ENCODE results near the gene SMCO1.
A peak's percentile ranks its signal among the peaks of the same experiment; 100 is the strongest.
"Not testable (repeated sequence)": the region's sequence is repeated elsewhere in the genome, so short reads cannot be mapped to it uniquely, and the experiment has no call there.

The SMCO1 gene

GRCh38 chr3:196514350-196514716 lies 813 bp downstream of the SMCO1 start:
- ChIA-PET CTCF (no interaction called here), POLR2A (ENCODE audit: low non-redundant PET) (no interaction called here)
- TF ChIP-seq CTCF (conservative IDR thresholded peaks at IDR 0.05; ENCODE audit: low read depth) = no peak
- DNase-seq (ENCODE audit: low spot score) = no peak
- no peak overlapping the region for H3K27ac ChIP-seq

GRCh38 chr3:196513697-196514349 lies 1.3 kb downstream of the SMCO1 start:
- H3K27ac ChIP-seq = no peak overlapping the region
- no peak for DNase-seq (ENCODE audit: low spot score)
- CTCF ChIA-PET = no interaction called here
- no peak for TF ChIP-seq CTCF (conservative IDR thresholded peaks at IDR 0.05; ENCODE audit: low read depth)
- POLR2A ChIA-PET (ENCODE audit: low non-redundant PET) = no interaction called here

- H3K27ac ChIP-seq; POLR2A ChIA-PET (ENCODE audit: low non-redundant PET); DNase-seq (ENCODE audit: low spot score): not testable (repeated sequence)
- CTCF ChIA-PET = interaction anchor here (0.6 kb wide), 1 partner anchor 25 kb away, joined by 4 read pairs; no protein-coding TSS in a partner anchor
Measured at GRCh38 chr3:196511646-196512425, 3.3 kb downstream of the SMCO1 start.

GRCh38 chr3:196511108-196511507 lies 4.0 kb downstream of the SMCO1 start:
- DNase-seq (ENCODE audit: low spot score); H3K27ac ChIP-seq; POLR2A ChIA-PET (ENCODE audit: low non-redundant PET); CTCF ChIA-PET: not testable (repeated sequence)

GRCh38 chr3:196506687-196507086 lies 8.5 kb downstream of the SMCO1 start:
- CTCF ChIA-PET = no interaction called here
- no peak overlapping the region for H3K27ac ChIP-seq
- TF ChIP-seq CTCF (conservative IDR thresholded peaks at IDR 0.05; ENCODE audit: low read depth) = no peak
- POLR2A ChIA-PET (ENCODE audit: low non-redundant PET) = no interaction called here
- no peak for DNase-seq (ENCODE audit: low spot score)

- CTCF ChIA-PET = interaction anchor here (0.7 to 1.1 kb wide), 3 partner anchors 29 to 437 kb away, joined by 3 read pairs; no protein-coding TSS in a partner anchor
- H3K27ac ChIP-seq = peak overlapping the region; percentile 99
- DNase-seq (ENCODE audit: low spot score) = no peak
- POLR2A ChIA-PET (ENCODE audit: low non-redundant PET) = no interaction called here
- no peak for TF ChIP-seq CTCF (conservative IDR thresholded peaks at IDR 0.05; ENCODE audit: low read depth)
Measured at GRCh38 chr3:196504556-196504955, 10.6 kb downstream of the SMCO1 start.

GRCh38 chr3:196504077-196504398 lies 11.1 kb downstream of the SMCO1 start:
- DNase-seq (ENCODE audit: low spot score); POLR2A ChIA-PET (ENCODE audit: low non-redundant PET): not testable (repeated sequence)
- CTCF ChIA-PET = interaction anchor here (0.7 to 1.1 kb wide), 2 partner anchors 30 to 438 kb away, joined by 3 read pairs; no protein-coding TSS in a partner anchor
- H3K27ac ChIP-seq = peak overlapping the region; percentile 99
